ENCODE results near the gene CLEC18B.
"Not testable (repeated sequence)": the region's sequence is repeated elsewhere in the genome, so short reads cannot be mapped to it uniquely, and the experiment has no call there.

GRCh38 chr16:74396521-74397017, 24.7 kb downstream of the CLEC18B start:
- not testable (repeated sequence) for TF ChIP-seq EP300 (IDR thresholded peaks at IDR 0.05; ENCODE audit: borderline replicate concordance); TCF12 (IDR thresholded peaks at IDR 0.05; ENCODE audit: low read depth); YY1 (IDR thresholded peaks at IDR 0.05; ENCODE audit: low read depth); REST (IDR thresholded peaks at IDR 0.05; ENCODE audit: low read depth); EGR1 (IDR thresholded peaks at IDR 0.05); MAX (IDR thresholded peaks at IDR 0.05); CEBPB (IDR thresholded peaks at IDR 0.05); CREB1 (IDR thresholded peaks at IDR 0.05; ENCODE audit: low read depth); RAD21 (IDR thresholded peaks at IDR 0.05; ENCODE audit: low read depth); USF1 (IDR thresholded peaks at IDR 0.05); FOXM1 (IDR thresholded peaks at IDR 0.05; ENCODE audit: borderline replicate concordance, low read depth); TEAD4 (IDR thresholded peaks at IDR 0.05); TAF1 (IDR thresholded peaks at IDR 0.05; ENCODE audit: low read depth)
- TF ChIP-seq NFIC (IDR thresholded peaks at IDR 0.05) = peak; percentile 60

Data from Ishikawa (cell line).